AG04450 (cell line): ENCODE data around the gene SEPTIN8. TPM values are rescaled to one million over a fixed set of nuclear protein-coding genes. Genes with fewer than 3 reads are reported as not detected.

Experiments used
- CTCF ChIA-PET: fragments of 300-600, 350-600 bp; formaldehyde crosslinking; extraction: SDS; loops from one replicate; lab custom pipeline; 2022; ENCODE audit warnings: antibody characterized with exemption, inconsistent platforms; lab: Charles Lee
- POLR2A ChIA-PET: fragments of 350-600 bp; formaldehyde crosslinking; extraction: SDS; loops from one replicate; lab custom pipeline; 2021; ENCODE audit warnings: antibody characterized with exemption, inconsistent platforms; lab: Yijun Ruan, JAX
- DNase-seq: peaks from one replicate; pipeline ENCODE4 v3.0.0-alpha.2; 2011; ENCODE audit warnings: low read depth, low spot score
- H3K27ac ChIP-seq: one replicate; pipeline ENCODE4 v1.5.1; 2012; ENCODE audit warnings: low read depth, low read length, control low read depth
- H3K27me3 ChIP-seq: one replicate; pipeline ENCODE4 v1.6.0; 2012; ENCODE audit warnings: low read length; ENCODE audit not compliant: control insufficient read depth, insufficient read depth
- H3K4me3 ChIP-seq: 2 replicates; pipeline ENCODE4 v1.5.1; 2011; ENCODE audit warnings: mild to moderate bottlenecking, low read depth, low read length, control low read depth
- H3K9me3 ChIP-seq: 2 replicates; pipeline ENCODE4 v1.5.1; 2012; ENCODE audit warnings: low read length; ENCODE audit not compliant: control insufficient read depth, insufficient read depth
- CTCF ChIP-seq: IDR thresholded peaks from 2 replicates; pipeline ENCODE4 v1.5.1; 2011; ENCODE audit warnings: low read depth, low read length, control low read depth, inconsistent platforms
- polyA plus RNA-seq: library from polyadenylated mRNA; depleted of rRNA; stranded (reverse); fragments of >200 nt; gene quantifications from 2 replicates; pipeline ENCODE4 v1.2.3, GENCODE V29; 2011

Gene SEPTIN8
- polyA plus RNA-seq, 1 experiment = 62.4 TPM

GRCh38 chr5:132776131-132776937 is 705 bp downstream of the SEPTIN8 start:
- no peak for TF ChIP-seq CTCF
- no peak overlapping the region for H3K27ac ChIP-seq
- ChIA-PET CTCF (interaction anchor here (0.8 kb wide), 2 partner anchors 9 to 44 kb away, joined by 5 to 7 read pairs; no protein-coding TSS in a partner anchor), POLR2A (no interaction called here)
- peak overlapping the region; percentile 79 for H3K4me3 ChIP-seq
- H3K27me3 ChIP-seq = no peaks in the 10 kb centered on the region
- no peaks in the 10 kb centered on the region for H3K9me3 ChIP-seq
- DNase-seq = no peak

- Histone ChIP-seq H3K27me3 (no peaks in the 10 kb centered on the region), H3K9me3 (no peaks in the 10 kb centered on the region), H3K4me3 (peak overlapping the region; percentile 28; the same call in 1 of the 2 replicates), H3K27ac (no peak overlapping the region)
- no peak for TF ChIP-seq CTCF
- CTCF ChIA-PET = interaction anchor here (0.8 kb wide), 2 partner anchors 8 to 45 kb away, joined by 5 to 7 read pairs; no protein-coding TSS in a partner anchor
- DNase-seq = no peak
- POLR2A ChIA-PET = no interaction called here
Measured at GRCh38 chr5:132775476-132775961, 1.5 kb downstream of the SEPTIN8 start.

- ChIA-PET POLR2A (no interaction called here), CTCF (no interaction called here)
- Histone ChIP-seq H3K9me3 (no peaks in the 10 kb centered on the region), H3K4me3 (no peak overlapping the region), H3K27ac (no peak overlapping the region), H3K27me3 (no peaks in the 10 kb centered on the region)
- no peak for TF ChIP-seq CTCF
- no peak for DNase-seq
Measured at GRCh38 chr5:132774896-132775295, 2.1 kb downstream of the SEPTIN8 start.

GRCh38 chr5:132774406-132774805 is 2.6 kb downstream of the SEPTIN8 start:
- CTCF ChIA-PET = no interaction called here
- no peaks in the 10 kb centered on the region for H3K27me3 ChIP-seq
- no peak for TF ChIP-seq CTCF
- H3K4me3 ChIP-seq = no peak overlapping the region
- DNase-seq = no peak
- no peaks in the 10 kb centered on the region for H3K9me3 ChIP-seq
- H3K27ac ChIP-seq = no peak overlapping the region
- POLR2A ChIA-PET = no interaction called here

- H3K4me3 ChIP-seq = no peak overlapping the region
- no peaks in the 10 kb centered on the region for H3K9me3 ChIP-seq
- no peaks in the 10 kb centered on the region for H3K27me3 ChIP-seq
- no peak for TF ChIP-seq CTCF
- no peak overlapping the region for H3K27ac ChIP-seq
- CTCF ChIA-PET = interaction anchor here (1.3 kb wide), 1 partner anchor 46 kb away, joined by 3 read pairs; no protein-coding TSS in a partner anchor
- POLR2A ChIA-PET = no interaction called here
- no peak for DNase-seq
Measured at GRCh38 chr5:132773601-132774355, 3.3 kb downstream of the SEPTIN8 start.
